ENCODE measurements around the gene NFXL1. TPM values are rescaled to one million over a fixed set of nuclear protein-coding genes. Genes with fewer than 3 reads are reported as not detected.
A peak's percentile ranks its signal among the peaks of the same experiment; 100 is the strongest.

NFXL1 gene
- total RNA-seq, 2 donors from 2014 or later = 17.5 to 19.1 TPM

- TF ChIP-seq CTCF (IDR thresholded peaks at IDR 0.05) (no peak), POLR2AphosphoS5 (IDR thresholded peaks at IDR 0.05) (no peak), POLR2A (IDR thresholded peaks at IDR 0.05) (no peak)
- no peak for DNase-seq (ENCODE audit: low spot score)
- no peaks in the 10 kb centered on the region for H3K36me3 ChIP-seq
- no peaks in the 10 kb centered on the region for H3K4me1 ChIP-seq (replicated peaks)
- H3K4me3 ChIP-seq = peak within 1 kb of the TSS; percentile 42 to 46
- H3K27ac ChIP-seq = peak within 1 kb of the TSS; percentile 3 to 43
- no peaks in the 10 kb centered on the region for H3K9me3 ChIP-seq
- intact Hi-C loops (cut with DNase I) = loop anchor here (2.0 to 5.0 kb wide), 3 partner anchors 136 to 169 kb away; no protein-coding TSS in a partner anchor
- no peaks in the 10 kb centered on the region for H3K27me3 ChIP-seq (replicated peaks; ENCODE audit: insufficient read depth)
- 6% methylated on average over 16 of the region's 16 CpGs for WGBS
These were observed 76.5 kb downstream of the NFXL1 start, which contains the start of gene CORIN for GRCh38 chr4:47837908-47838294. TSS of gene CORIN (minus strand) at chr4:47838067. CDS start at chr4:47837949, 118 bp downstream.

GRCh38 chr4:47837094-47837907 is 77.1 kb downstream of the NFXL1 start:
- intact Hi-C loops (cut with DNase I) = loop anchor here (5.0 kb wide), 2 partner anchors 135 to 150 kb away; no protein-coding TSS in a partner anchor

GRCh38 chr4:47836641-47837093 is 77.7 kb downstream of the NFXL1 start:
- H3K4me1 ChIP-seq (replicated peaks) = no peaks in the 10 kb centered on the region
- H3K36me3 ChIP-seq = no peaks in the 10 kb centered on the region
- TF ChIP-seq CTCF (IDR thresholded peaks at IDR 0.05) (peak; percentile 11 to 71 (median 63)), POLR2A (IDR thresholded peaks at IDR 0.05) (no peak), POLR2AphosphoS5 (IDR thresholded peaks at IDR 0.05) (peak; percentile 46)
- no peaks in the 10 kb centered on the region for H3K9me3 ChIP-seq
- intact Hi-C loops (cut with DNase I) = loop anchor here (5.0 kb wide), 2 partner anchors 134 to 149 kb away; no protein-coding TSS in a partner anchor
- no peaks in the 10 kb centered on the region for H3K27me3 ChIP-seq (replicated peaks; ENCODE audit: insufficient read depth)
- H3K4me3 ChIP-seq = peak overlapping the region; percentile 42 to 46
- H3K27ac ChIP-seq = peak overlapping the region; percentile 3 to 43
- peak; percentile 85 for DNase-seq (ENCODE audit: low spot score)
- under 1% methylated on average over 27 of the region's 27 CpGs for whole genome bisulfite sequencing

More at GRCh38 chr4:47837094-47837907, 77.1 kb downstream of the NFXL1 start:
- no peaks in the 10 kb centered on the region for H3K4me1 ChIP-seq (replicated peaks)
- H3K9me3 ChIP-seq = no peaks in the 10 kb centered on the region
- peak overlapping the region; percentile 3 to 43 for H3K27ac ChIP-seq
- H3K36me3 ChIP-seq = no peaks in the 10 kb centered on the region
- peak overlapping the region; percentile 42 to 46 for H3K4me3 ChIP-seq
- under 1% methylated on average over 57 of the region's 58 CpGs for WGBS
- TF ChIP-seq POLR2AphosphoS5 (IDR thresholded peaks at IDR 0.05) = no peak
- TF ChIP-seq POLR2A (IDR thresholded peaks at IDR 0.05) = no peak
- TF ChIP-seq CTCF (IDR thresholded peaks at IDR 0.05) = no peak
- peak; percentile 33 for DNase-seq (ENCODE audit: low spot score)
- no peaks in the 10 kb centered on the region for H3K27me3 ChIP-seq (replicated peaks; ENCODE audit: insufficient read depth)

GRCh38 chr4:47835494-47835893 is 78.9 kb downstream of the NFXL1 start:
- WGBS = 80% methylated on average over 2 of the region's 2 CpGs
- Histone ChIP-seq H3K4me3 (no peak overlapping the region), H3K27me3 (replicated peaks; ENCODE audit: insufficient read depth) (no peaks in the 10 kb centered on the region), H3K4me1 (replicated peaks) (no peaks in the 10 kb centered on the region), H3K27ac (no peak overlapping the region), H3K36me3 (no peaks in the 10 kb centered on the region), H3K9me3 (no peaks in the 10 kb centered on the region)
- DNase-seq (ENCODE audit: low spot score) = no peak
- intact Hi-C loops (cut with DNase I) = loop anchor here (5.0 kb wide), 2 partner anchors 133 to 148 kb away; no protein-coding TSS in a partner anchor
- TF ChIP-seq POLR2AphosphoS5 (IDR thresholded peaks at IDR 0.05) (no peak), CTCF (IDR thresholded peaks at IDR 0.05) (no peak), POLR2A (IDR thresholded peaks at IDR 0.05) (no peak)

Measured in prostate gland (tissue), 2 donors.